GM18951 (cell line): ENCODE measurements around the gene NELL1.

ENCODE experiments used
- POLR2A ChIP-seq: IDR thresholded peaks from 4 replicates; pipeline ENCODE4 v1.6.1; 2011; ENCODE audit warnings: mild to moderate bottlenecking; ENCODE audit not compliant: insufficient read length, insufficient read depth; ENCODE audit errors: extremely low read depth
- in situ Hi-C: fragments of 300-500 bp; cut with MboI; formaldehyde crosslinking; loops from one replicate; pipeline ENCODE4 v1.12.0; 2022; ENCODE audit warnings: low sequenced_read_pairs, mixed read lengths, inconsistent platforms; ENCODE audit not compliant: unreplicated experiment

The NELL1 gene

GRCh38 chr11:20671856-20672546, 2.6 kb downstream of the NELL1 start:
- no peak for TF ChIP-seq POLR2A
- in situ Hi-C loops: no loop called here

GRCh38 chr11:20672575-20672974, 3.2 kb downstream of the NELL1 start:
- in situ Hi-C loops: no loop called here
- TF ChIP-seq POLR2A: no peak

GRCh38 chr11:20676658-20677057, 7.3 kb downstream of the NELL1 start:
- in situ Hi-C loops: no loop called here
- TF ChIP-seq POLR2A: no peak

GRCh38 chr11:20688761-20689160, 19.4 kb downstream of the NELL1 start:
- TF ChIP-seq POLR2A: no peak
- in situ Hi-C loops: no loop called here

GRCh38 chr11:20707876-20708275, 38.5 kb downstream of the NELL1 start:
- in situ Hi-C loops: no loop called here
- TF ChIP-seq POLR2A: no peak

- no peak for TF ChIP-seq POLR2A
- in situ Hi-C loops: no loop called here
Observed at GRCh38 chr11:20712912-20713311, 43.5 kb downstream of the NELL1 start.

- TF ChIP-seq POLR2A: no peak
- in situ Hi-C loops: no loop called here
Observed at GRCh38 chr11:20715464-20715863, 46.1 kb downstream of the NELL1 start.

GRCh38 chr11:20715931-20716330, 46.5 kb downstream of the NELL1 start:
- TF ChIP-seq POLR2A: no peak
- in situ Hi-C loops: no loop called here

GRCh38 chr11:20719821-20720220, 50.4 kb downstream of the NELL1 start:
- in situ Hi-C loops: no loop called here

GRCh38 chr11:20723366-20723765, 54.0 kb downstream of the NELL1 start:
- no peak for TF ChIP-seq POLR2A
- in situ Hi-C loops: no loop called here

More at GRCh38 chr11:20719821-20720220, 50.4 kb downstream of the NELL1 start:
- TF ChIP-seq POLR2A: no peak

GRCh38 chr11:20729597-20730105, 60.3 kb downstream of the NELL1 start:
- no peak for TF ChIP-seq POLR2A
- in situ Hi-C loops: no loop called here

GRCh38 chr11:20731676-20732215, 62.4 kb downstream of the NELL1 start:
- in situ Hi-C loops: no loop called here
- TF ChIP-seq POLR2A: no peak

GRCh38 chr11:20739107-20739506, 69.7 kb downstream of the NELL1 start:
- no peak for TF ChIP-seq POLR2A
- in situ Hi-C loops: no loop called here

- no peak for TF ChIP-seq POLR2A
- in situ Hi-C loops: no loop called here
Observed at GRCh38 chr11:20739577-20739976, 70.2 kb downstream of the NELL1 start.
